Measurements from ENCODE around the gene LRFN2.

LRFN2 gene

DNA sequence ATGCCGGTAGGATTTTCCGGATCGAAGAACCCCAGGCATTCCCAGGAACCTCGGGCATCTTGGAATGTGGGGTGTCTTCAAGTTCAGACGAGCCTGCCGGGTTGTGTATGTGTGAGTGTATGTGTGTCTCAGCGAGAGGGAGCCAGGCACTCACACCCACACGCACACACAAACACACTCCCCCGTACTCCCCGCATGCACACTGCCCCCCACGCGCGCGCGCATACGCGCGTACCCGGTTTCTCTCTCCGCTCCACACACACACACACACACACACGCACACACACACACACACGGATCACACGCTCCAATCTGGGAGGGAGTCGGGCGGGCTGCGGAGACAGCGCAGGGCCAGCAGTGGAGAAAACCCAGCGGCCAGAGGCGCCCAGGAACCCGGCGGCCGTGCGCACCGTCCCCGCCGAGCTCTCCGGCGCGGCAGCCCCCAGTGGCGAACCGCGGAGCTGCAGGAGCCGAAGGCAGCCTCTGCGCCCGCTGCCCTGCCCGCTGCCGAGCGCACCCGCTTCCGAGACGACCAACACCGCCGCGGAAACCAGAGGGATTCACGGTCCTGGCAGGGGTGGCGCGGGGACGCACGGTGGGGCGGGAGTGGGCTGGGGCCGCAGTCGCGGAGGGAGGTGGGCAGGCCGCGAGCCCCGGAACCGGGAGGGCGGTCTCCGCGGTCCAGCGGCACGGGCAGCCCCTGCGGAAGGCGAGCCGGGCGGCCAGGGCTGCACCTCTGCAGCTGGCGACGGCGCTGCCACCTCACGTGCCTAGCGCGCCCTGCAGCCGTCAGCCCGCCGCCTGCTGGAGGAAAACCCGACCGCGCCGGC, at the start of gene LRFN2:
TSS of gene LRFN2 (minus strand) at position 125 of the 830 bp plus-strand sequence.
- peak; percentile 64 for DNase-seq

DNA sequence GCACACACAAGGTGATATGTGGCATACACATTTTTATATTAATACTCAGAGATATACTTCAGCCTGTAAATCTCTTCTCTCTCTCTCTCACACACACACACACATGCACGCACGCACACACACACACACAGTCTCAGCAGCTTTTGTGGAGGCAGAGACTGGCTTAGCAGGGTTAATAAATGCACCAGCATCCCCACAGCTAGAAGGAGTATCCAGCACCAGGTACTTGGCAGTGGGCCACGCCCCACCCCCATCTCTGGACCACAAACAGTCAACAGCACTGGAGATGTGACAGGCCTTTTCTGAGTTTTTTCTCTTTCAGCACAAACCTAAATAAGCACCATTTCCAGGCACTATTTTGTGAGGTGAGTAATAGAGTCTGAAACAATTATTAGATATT, 47.3 kb upstream of the LRFN2 start:
- DNase-seq = no peak

DNA sequence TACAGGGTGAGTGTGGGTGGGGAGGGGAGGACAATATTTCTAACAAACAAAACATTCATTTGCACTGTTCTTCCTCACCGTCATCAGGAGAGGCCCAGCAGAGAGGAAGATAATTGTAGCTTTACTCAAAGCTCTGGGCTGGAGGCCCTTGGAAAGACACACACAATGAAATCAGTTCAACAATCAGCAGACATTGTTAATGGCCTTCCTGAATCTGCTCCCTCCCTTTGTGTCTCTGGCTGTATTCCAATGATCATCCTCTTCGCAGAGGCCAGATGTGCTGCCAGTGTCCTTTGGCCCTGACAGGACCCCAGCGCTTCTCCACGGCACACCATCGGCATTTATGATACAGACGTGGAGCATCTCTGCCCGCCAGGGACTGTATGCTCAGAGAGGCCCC, 44.6 kb upstream of the LRFN2 start:
- DNase-seq = no peak

DNA sequence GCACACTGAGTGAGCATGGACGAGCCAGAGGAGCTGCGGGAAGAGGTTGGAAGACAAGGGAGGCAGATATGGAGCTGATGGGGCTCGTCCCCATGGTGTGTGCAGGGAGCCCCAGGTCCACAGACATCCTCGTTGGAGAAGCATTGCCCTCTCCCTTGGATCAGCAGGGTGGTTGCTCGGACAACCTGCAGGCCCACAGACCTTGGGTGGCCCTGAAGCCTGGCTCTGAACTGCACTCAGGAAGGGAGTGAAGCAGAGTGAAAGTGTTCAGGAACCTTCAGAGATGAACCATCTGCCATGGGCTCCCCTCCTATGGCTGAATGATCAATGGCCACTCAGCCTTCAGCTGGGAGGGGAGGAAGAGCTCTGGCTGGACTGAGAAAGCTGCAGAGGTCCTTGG, 43.3 kb upstream of the LRFN2 start:
- no peak for DNase-seq

DNA sequence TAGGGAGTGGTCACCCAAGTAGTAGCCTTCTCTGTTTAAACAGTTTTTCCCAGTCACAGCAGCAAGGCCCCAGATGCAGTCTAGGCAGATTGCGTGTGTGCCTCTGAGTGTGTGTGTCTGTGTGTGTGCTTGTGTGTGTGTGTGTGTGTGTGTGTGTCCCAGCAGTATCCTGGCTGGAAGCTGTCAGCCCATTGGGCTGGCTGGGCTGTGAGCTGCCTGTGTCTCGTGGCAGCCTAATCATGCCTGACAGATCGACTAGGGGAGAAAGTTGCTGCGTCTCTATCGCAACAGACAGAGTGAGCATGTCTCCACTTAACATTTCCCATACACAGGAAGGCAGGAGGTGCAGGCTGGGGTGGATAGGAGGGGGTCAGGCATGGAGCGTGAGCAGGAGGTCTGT, 42.9 kb upstream of the LRFN2 start:
- no peak for DNase-seq

DNA sequence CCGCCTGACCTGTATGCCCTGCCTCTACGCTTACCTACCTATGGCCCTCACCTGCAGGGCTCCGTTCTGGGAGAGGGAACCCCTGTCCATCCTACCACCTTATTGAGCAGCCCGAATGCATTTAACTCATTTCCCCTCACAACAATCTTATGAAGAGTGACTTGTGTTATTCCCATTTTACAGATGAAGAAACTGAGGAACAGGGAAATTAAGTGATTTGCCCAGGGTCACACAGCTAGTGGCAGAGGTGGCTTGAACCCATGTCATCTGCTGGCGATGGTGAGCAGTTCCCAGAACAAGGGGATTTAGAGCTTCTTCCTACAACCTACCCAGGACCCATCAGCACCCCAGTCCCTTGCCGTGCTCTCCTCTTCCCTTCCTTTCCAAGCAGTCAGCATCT, 42.3 kb upstream of the LRFN2 start:
- DNase-seq = no peak

DNA sequence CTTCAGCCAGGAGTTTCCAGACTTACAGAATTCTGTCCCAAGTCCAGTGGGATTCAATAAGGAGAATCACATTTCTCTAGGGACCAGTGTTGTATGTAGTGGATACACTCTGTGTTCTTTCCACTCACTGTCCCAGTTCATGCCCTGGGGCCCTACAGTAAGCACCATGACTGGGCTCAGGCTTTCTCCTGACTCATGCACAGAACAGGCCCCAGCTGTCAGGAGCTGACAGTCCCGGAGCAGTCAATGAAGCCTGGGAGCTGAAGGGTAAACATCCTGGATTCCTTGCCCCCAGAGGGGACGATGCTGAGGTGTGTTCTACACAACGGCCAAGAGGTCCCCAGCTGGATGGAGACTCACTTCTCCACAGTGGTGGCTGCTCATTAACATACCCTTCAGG, 40.2 kb upstream of the LRFN2 start:
- DNase-seq = no peak

DNA sequence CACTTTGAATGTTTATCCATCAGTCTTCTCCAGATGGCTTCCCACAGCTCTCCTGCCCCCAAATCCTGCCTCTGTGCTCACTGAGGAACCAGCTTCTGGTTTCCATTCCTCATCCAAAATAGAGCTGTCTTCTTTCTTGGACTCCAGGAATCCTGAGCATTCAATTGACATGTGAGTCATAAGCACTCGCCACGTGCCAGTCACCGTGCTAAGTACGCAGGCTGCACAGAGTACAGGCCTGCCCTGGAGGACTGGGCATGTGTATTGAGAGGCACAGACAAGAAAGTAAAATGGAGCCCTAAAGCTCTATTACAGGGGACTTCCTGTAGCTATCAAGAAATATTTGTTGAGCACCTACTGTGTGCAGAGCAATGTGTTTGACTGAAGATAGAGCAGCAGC, 39.7 kb upstream of the LRFN2 start:
- no peak for DNase-seq

DNA sequence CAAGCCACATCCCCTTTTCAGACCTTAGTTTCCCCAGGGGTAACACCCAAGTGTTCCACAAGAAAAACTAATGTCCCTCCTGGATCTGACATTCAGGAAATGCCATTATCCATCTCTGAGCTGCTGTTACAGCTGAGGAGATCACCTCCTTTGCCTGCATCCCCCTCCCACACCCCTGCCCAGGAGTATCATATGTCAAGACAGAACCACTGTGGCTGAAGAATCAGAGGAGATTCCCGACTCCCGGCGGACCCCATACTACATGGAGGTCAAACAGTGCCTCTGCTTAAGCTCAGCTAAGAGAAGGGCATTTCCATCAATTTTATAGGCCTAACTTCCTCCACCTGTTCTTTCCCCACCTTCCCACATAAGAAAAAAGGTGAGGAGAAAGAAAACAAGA, 36.8 kb upstream of the LRFN2 start:
- no peak for DNase-seq

DNA sequence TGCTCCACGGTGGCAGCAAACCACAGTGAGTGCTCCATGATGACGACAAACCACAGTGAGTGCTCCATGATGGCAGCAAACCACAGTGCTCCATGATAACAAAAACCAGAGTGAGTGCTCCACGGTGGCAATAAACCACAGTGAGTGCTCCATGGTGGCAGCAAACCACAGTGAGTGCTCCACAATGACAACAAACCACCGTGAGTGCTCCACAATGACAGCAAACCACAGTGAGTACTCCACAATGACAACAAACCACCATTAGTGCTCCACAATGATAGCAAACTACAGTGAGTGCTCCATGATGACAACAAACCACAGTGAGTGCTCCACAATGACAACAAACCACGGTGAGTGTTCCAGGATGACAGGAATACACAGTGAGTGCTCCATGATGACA, 36.0 kb upstream of the LRFN2 start:
- no peak for DNase-seq

DNA sequence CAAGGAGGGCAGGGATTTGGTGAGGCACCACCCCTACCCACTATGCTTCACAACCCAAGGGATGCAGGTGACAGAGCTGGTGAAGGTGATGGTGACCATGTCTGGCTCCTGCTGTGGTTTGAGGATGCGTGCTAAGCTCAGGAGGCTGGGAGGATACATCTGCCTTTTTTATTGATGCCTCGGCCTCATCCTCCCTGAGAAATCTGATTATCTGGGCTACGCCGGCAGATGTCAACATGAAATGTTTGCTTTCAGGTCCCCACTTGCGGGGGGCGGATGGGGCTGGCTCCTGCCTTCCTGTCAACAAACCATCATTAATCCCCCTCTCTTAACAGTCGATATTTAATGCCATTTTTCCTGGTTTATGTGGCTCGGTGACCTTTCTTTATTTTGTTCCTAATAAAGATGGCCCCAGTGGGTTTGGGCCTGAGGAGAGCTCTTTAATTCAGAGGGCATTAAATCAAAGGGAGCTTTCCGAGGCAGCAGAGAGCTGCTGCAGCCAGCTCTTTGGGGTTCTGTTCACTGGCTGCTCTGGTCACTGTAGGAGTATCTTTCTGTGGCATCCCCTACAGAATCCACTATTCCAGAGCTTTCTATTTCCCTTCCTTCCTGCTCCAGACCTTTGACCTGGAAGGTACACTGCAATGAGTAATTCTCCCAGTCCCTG, 33.5 kb upstream of the LRFN2 start:
- DNase-seq = no peak

DNA sequence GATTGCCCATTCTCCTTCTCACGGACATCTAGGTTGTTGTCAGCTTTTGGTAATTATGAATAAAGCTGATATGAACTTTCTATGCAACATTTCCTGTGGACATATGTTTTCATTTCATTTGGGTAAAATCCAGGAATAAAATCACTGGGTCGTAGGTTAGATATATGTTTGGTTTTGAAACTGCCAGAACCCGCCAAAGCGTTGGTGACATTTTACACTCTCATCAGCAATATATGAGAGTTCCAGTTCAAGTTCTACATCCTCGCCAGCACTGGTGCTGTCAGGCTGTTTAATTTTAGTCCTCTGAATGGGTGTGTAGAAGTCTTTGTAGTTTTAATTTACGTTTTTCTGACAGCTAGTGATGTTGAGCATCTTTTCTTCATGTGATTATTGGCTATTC, 27.5 kb upstream of the LRFN2 start:
- DNase-seq = no peak

DNA sequence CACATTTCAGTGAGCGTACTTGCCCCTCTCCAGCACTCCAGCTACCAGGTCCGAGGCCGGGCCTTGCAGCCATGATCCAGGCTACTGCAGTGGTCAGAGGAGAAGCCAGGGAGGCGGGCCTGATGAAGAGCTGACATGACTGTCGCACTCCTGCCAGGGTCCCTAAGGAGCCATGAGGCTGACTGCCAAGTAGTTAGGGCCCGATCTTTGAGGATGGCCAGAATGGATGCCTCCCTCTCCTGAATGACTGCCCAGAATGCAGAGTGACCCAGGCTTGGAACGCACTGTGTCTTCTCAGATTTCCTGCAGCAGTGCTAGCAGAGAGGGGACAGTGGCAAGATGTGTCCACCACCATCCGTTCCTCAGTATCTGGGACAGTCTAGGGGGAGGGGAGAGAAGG, 24.7 kb upstream of the LRFN2 start:
- no peak for DNase-seq

DNA sequence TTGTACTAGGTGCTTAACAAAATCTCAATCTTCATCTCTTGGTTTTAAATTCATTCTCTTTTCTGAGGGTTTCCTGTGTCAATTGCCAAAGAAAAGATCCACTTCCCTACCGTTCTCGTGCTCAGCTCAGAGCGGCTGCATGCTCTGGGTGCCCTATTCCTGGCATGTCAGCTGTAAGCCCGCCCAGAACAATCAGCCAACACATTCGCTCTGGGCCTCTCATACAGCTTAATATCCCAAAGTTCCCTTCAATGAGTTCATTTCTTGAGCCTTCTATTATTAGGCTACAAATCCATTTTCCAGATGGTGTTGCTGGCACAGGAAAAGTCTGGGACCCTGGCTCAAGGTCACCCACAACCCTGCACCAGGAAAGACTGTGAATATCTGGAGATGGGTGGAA, 24.3 kb upstream of the LRFN2 start:
- DNase-seq = no peak

DNA sequence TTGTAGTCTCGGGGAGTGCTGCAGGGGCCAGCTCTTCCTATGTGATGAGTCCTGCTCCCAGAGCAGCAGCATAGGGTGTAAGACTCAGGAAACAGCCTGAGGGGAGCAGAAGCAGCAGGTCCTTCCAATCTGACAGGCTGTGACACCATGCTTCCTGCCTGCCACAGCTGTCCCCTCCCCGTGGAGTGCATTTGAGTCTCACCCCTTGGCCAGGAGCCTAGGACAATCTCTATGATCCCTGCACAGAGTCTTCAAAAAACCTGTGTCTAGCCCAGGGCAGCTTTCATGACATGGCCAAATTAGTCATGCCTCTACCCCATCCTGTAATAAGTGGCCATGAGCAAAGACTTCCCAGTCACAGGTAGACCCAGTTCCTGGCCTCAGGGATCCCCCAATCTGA, 23.1 kb upstream of the LRFN2 start:
- no peak for DNase-seq

DNA sequence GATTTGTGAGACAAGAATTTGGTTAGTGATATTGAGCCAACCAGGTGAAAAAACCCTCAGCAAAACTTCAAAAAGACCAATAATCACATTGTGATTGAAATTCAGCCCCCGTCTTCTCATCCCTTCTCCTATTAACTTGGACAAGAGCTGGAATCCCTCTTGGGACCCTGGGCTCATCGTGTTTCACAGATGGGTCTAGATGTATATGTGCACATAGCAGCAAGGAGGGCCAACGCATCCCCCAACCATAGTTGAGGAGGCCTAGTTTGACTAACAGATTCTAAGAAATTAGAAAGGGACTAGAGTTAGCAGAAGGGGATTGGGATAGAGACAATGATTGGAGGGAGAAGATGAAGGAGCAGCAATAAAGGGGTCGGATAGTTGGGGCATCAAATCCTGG, 19.8 kb upstream of the LRFN2 start:
- no peak for DNase-seq

DNA sequence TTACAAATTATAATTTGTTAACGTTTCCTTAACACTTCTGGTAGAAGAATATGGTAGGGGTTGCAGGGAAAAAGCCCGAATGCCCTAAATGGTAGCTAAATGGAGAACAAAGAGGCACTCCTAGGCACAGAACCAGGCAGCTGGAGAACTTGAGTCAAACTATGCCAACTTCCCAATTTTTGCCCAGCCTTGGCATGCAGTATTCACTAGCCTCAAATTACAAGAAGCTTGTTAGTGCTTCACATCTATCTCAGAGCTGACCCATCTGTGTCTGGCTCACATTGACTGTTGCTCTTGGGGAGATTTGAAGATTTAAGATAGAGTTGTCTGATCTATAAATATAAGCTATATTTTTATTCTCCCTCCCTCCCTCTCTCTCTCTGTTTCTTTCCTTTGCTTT, 19.4 kb upstream of the LRFN2 start:
- no peak for DNase-seq

DNA sequence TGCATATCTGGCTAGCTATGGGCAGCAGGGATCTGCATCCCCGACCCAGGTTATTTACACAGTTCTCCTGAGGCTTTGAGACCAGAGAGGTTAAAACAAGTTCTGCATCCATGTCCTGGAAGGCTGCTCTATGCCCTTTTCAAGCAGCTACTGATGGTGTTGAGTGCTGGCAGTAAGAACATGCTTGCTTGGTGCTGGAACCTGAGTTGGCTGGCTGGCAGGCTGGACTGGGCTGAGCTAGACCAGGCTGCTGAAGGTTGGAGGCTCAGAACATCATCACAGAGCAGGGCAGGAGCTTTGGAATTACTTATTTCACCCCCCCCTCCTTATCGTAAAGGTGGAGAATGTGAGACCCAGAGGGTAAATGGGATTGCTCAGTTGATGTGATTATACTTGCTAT, 16.9 kb upstream of the LRFN2 start:
- no peak for DNase-seq

DNA sequence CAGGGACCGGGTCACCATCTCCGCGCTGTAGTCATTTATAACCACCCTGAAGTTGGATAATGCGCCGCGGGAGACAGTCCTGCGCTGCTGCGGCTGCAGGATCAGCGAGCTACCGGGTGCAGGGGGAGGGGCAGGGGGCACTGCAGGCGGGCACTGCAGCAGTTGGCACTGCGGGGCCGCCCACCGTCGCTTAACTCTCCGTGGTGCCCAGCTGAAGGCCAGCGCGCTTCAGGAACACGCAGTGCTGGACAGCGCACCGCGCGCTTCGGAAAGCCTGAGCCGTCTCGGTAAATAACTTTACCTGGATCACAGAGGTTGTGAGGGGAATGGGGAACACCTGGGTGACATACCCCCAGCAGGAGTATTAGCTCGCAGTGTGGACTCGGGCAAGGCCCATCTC, 12.4 kb upstream of the LRFN2 start:
- no peak for DNase-seq

DNA sequence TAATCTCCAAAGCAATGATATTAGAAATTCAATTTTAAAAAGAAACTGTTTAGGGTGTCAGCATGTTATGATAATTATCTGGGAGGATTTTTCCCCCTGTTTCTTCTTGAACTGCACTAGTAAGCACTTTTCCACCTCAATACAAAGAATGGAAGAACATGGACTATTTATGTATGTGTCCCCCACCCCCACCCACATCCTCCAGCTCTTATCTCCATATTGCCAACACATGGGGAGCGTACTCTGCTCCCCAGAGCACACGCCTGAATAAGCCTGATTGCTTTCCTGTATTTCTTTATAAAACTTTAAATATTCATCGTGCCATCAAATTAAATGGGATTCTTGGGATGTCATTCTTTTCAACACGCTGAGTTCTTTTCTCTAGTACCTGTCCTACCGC, 11.4 kb upstream of the LRFN2 start:
- DNase-seq = no peak

DNA sequence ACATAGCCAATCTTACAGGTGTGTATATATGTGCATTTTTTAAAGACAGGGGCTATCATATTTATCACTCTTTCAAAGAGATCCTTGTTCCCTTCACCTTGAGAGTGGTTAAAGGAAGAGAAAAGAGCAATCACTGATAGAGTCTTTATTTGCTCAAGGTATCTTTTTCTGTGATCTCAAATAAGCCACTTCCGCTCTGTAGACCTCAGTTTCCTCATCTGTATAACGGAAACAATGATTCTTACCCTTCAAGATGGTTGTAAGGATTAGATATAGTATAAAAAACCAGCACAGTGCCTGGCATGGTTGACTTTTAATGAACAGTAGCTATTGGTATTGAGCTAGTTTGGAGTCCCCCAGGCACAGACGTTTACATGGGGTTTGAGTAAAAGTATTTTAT, 10.1 kb upstream of the LRFN2 start:
- no peak for DNase-seq

DNA sequence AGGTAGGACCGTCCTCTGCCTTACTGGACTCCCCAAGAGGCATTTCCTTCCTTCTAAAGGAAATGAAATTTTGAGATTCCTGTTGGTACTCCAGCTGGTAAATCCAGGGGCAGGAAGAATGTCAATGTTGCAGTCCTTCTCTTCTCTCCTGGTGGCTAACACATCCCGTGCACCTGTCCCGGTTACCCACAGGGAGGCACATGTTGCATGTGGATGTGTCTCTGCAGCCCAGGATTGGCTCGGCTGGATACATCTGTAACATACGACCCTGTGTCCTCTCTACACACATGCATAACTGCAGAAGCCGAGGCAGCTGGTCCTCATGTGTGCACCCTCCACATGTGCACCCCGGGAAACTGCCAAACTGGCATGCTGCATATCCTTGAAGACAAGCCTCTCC, 1.3 kb upstream of the LRFN2 start:
- no peak for DNase-seq

DNA sequence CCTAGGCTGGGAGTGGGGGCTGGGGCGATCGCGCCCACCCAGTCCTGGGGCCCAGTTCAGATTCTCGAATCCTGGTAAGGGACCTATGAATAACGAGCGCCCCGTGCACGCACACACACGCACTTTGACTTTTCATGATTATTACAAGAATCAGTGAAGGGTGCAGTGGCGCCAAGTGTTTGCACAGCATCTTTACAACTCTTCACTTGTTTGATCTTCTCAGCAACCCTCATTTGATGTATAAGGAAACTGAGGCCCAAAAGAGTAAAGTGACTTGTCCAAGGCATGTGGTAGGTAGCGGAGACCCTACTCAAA, 863 bp upstream of the LRFN2 start:
- no peak for DNase-seq

DNA sequence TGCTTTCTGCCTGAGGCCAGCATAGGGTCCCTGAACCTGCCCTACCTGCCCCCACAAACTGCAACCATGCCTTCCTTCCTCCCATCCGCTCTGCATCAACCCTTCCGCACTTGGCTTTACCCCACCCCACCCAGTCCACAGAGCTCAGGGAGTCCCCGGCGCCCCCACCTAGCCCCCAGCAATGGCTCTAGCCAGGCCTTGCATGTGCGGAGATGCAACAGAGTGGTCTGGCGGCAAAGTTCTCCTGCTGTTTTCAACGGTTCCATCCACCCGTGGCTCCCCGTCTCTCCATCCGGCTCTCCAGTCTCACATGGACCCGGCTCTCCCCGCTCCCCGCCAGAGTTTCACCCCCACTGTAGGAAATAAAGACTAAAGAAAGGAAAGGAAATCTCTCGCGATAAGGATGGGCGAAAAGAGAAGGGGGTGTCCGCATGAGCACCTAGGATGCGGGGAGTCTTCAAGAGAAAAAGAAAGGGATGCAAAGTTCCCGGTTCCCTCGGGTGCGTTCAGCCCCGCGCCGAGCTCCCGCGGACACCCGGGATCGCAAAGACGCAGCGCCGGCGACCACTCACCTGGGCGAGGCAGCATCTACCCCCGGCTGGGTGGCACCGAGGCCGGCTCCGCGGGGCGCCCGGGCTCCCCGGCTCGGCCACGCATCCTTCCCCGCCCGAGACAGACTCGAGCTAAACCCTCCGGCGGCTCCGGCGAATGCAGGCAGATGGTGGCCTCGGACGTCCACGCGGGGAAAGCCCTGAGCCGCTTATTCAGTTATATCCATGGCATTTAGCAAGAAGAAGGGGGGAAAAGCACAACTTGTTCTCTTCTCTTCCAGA, 579 bp downstream of the LRFN2 start:
- DNase-seq = no peak

Data from activated CD8-positive, alpha-beta memory T cell treated with anti-CD3 and anti-CD28 coated beads, Interleukin-2, amount 50 U/mL, for 4 hours (primary cell).